Neuronal stem cell (in vitro differentiated cells): ENCODE results near the gene ZNF593. TPM values are rescaled to one million over a fixed set of nuclear protein-coding genes. Genes with fewer than 3 reads are reported as not detected.
A peak's percentile ranks its signal among the peaks of the same experiment; 100 is the strongest.

Experiments
- DNase-seq: peaks from one replicate; pipeline ENCODE4 v3.0.0-alpha.2; 2013; ENCODE audit warnings: low spot score
- H2AFZ ChIP-seq: one replicate; pipeline ENCODE4 v1.6.1; 2013; ENCODE audit warnings: mild to moderate bottlenecking, low read length, inconsistent platforms
- H2AK5ac ChIP-seq: 2 replicates; pipeline ENCODE4 v1.6.1; 2013; ENCODE audit warnings: low read depth, mild to moderate bottlenecking, inconsistent platforms, low read length, moderate library complexity, mixed read lengths
- H2BK120ac ChIP-seq: 2 replicates; pipeline ENCODE4 v1.6.1; 2013; ENCODE audit warnings: low read depth, mild to moderate bottlenecking, inconsistent platforms, low read length, moderate library complexity, mixed read lengths
- H2BK12ac ChIP-seq: one replicate; pipeline ENCODE4 v1.6.1; 2013; ENCODE audit warnings: low read length, inconsistent platforms
- H2BK15ac ChIP-seq: 2 replicates; pipeline ENCODE4 v1.6.1; 2013; ENCODE audit warnings: mild to moderate bottlenecking, low read length, inconsistent platforms, mixed read lengths
- H2BK5ac ChIP-seq: one replicate; pipeline ENCODE4 v1.6.1; 2013; ENCODE audit warnings: inconsistent platforms, mild to moderate bottlenecking, low read length, moderate library complexity
- H3K14ac ChIP-seq: one replicate; pipeline ENCODE4 v1.6.1; 2013; ENCODE audit warnings: low read length, inconsistent platforms
- H3K18ac ChIP-seq: 2 replicates; pipeline ENCODE4 v1.6.1; 2013; ENCODE audit warnings: low read length, inconsistent platforms
- H3K23ac ChIP-seq: 2 replicates; pipeline ENCODE4 v1.6.1; 2013; ENCODE audit warnings: low read depth, mild to moderate bottlenecking, mixed read lengths, low read length, inconsistent platforms; ENCODE audit not compliant: poor library complexity
- H3K27ac ChIP-seq: replicated peaks from 3 replicates; pipeline ENCODE4 v1.5.1; 2013; ENCODE audit warnings: low read length, inconsistent platforms
- H3K27me3 ChIP-seq, 3 experiments: 2 replicates each; pipeline ENCODE4 v1.6.1; 2013; ENCODE audit warnings: low read length in 3 of 3, mild to moderate bottlenecking in 2 of 3, inconsistent platforms in 1 of 3, low read depth in 1 of 3, mixed read lengths in 1 of 3, moderate library complexity in 1 of 3; ENCODE audit not compliant: control insufficient read depth in 3 of 3, insufficient read depth in 3 of 3
- H3K36me3 ChIP-seq, 2 donors: replicated peaks in 1 of 2; 2 replicates each; pipeline ENCODE4 v1.6.1; 2013; ENCODE audit warnings: low read length in 2 of 2; ENCODE audit not compliant: control insufficient read depth in 2 of 2, insufficient read depth in 2 of 2
- H3K4ac ChIP-seq: 2 replicates; pipeline ENCODE4 v1.6.1; 2013; ENCODE audit warnings: inconsistent platforms, mild to moderate bottlenecking, low read length, moderate library complexity
- H3K4me1 ChIP-seq, 2 donors: 1 replicate in 1 of 2; 2 replicates in 1 of 2; pipeline ENCODE4 v1.6.1; 2013; ENCODE audit warnings: low read length in 2 of 2, low read depth in 1 of 2; ENCODE audit not compliant: control insufficient read depth in 2 of 2, insufficient read depth in 1 of 2
- H3K4me2 ChIP-seq: one replicate; pipeline ENCODE4 v1.6.1; 2013; ENCODE audit warnings: mild to moderate bottlenecking, low read length, inconsistent platforms; ENCODE audit not compliant: insufficient read depth, poor library complexity, severe bottlenecking
- H3K4me3 ChIP-seq, 2 donors: 2 replicates each; pipeline ENCODE4 v1.5.1; 2013; ENCODE audit warnings: low read length in 2 of 2, mild to moderate bottlenecking in 2 of 2, inconsistent platforms in 1 of 2, moderate library complexity in 1 of 2
- H3K79me1 ChIP-seq: one replicate; pipeline ENCODE4 v1.6.1; 2013; ENCODE audit warnings: low read depth, mild to moderate bottlenecking, inconsistent platforms, low read length, moderate library complexity
- H3K9ac ChIP-seq: one replicate; pipeline ENCODE4 v1.6.1; 2013; ENCODE audit warnings: mild to moderate bottlenecking, low read depth, low read length, inconsistent platforms; ENCODE audit not compliant: poor library complexity
- H3K9me3 ChIP-seq, 2 donors: replicated peaks in 1 of 2; 2 replicates each; pipeline versions ENCODE3 to v1.6.1; 2013; ENCODE audit warnings: low read length in 2 of 2, mild to moderate bottlenecking in 2 of 2, inconsistent platforms in 1 of 2, low read depth in 1 of 2, mixed read lengths in 1 of 2, moderate library complexity in 1 of 2; ENCODE audit not compliant: control insufficient read depth in 2 of 2, insufficient read depth in 1 of 2
- H4K8ac ChIP-seq: one replicate; pipeline ENCODE4 v1.6.1; 2013; ENCODE audit warnings: low read depth, mild to moderate bottlenecking, inconsistent platforms, low read length, moderate library complexity
- H4K91ac ChIP-seq: one replicate; pipeline ENCODE4 v1.6.1; 2013; ENCODE audit warnings: low read length, low read depth, mild to moderate bottlenecking, inconsistent platforms; ENCODE audit not compliant: poor library complexity
- WGBS, 2 donors: extraction: QIAGEN DNeasy Blood & Tissue Kit; methylation state at CpG; one replicate each; pipeline ENCODE4 v1.1.7; 2013; ENCODE audit warnings: missing lambda C conversion rate in 2 of 2, mixed read lengths in 1 of 2; ENCODE audit not compliant: insufficient read length in 2 of 2, insufficient replicate concordance in 1 of 2; ENCODE audit errors: extremely low coverage in 2 of 2; 5-methylcytosine and 5-hydroxymethylcytosine counted together
- polyA plus RNA-seq, 2 experiments: library from polyadenylated mRNA; stranded (reverse); fragments of 200-250 nt; gene quantifications; one replicate each; pipeline ENCODE4 v1.2.3, GENCODE V29; 2013

ZNF593 gene
- 29.0 TPM for polyA plus RNA-seq (2013, experiment 1 of 2)
- polyA plus RNA-seq (2013, experiment 2 of 2): 28.3 TPM

GRCh38 chr1:26169669-26170471 is at the start of gene ZNF593:
TSS of gene ZNF593 (plus strand) at chr1:26169908. CDS start at chr1:26169984, 76 bp downstream.
- Histone ChIP-seq H2BK5ac (peak within 1 kb of the TSS; percentile 99), H4K8ac (no peak within 1 kb of the TSS), H3K4ac (no peak within 1 kb of the TSS), H2BK15ac (peak within 1 kb of the TSS; percentile 38), H2AK5ac (peak within 1 kb of the TSS; percentile 86), H3K4me3 (peak within 1 kb of the TSS; percentile 70 to 87), H3K4me2 (peak within 1 kb of the TSS; percentile 98), H3K27me3 (peaks cover 0 to 3% (median 0%) of the 10 kb centered on the region in 3 experiments), H3K14ac (peak within 1 kb of the TSS; percentile 98), H3K18ac (peak within 1 kb of the TSS; percentile 95), H3K23ac (peak within 1 kb of the TSS; percentile 98), H3K4me1 (peaks cover 24 to 42% of the 10 kb centered on the region in 2 donors), H2BK12ac (peak within 1 kb of the TSS; percentile 59), H3K79me1 (peaks cover 8% of the 10 kb centered on the region), H4K91ac (no peak within 1 kb of the TSS), H2AFZ (peak within 1 kb of the TSS; percentile 97), H2BK120ac (no peak within 1 kb of the TSS), H3K9me3 (no peaks in the 10 kb centered on the region), H3K9ac (peak within 1 kb of the TSS; percentile 82), H3K36me3 (peaks cover 7 to 11% of the 10 kb centered on the region in 2 donors), H3K27ac (peak within 1 kb of the TSS; percentile 53)
- DNase-seq: peak; percentile 82
- no CpG with 5 or more reads among the region's 76 CpGs for WGBS, 2 donors

DNA sequence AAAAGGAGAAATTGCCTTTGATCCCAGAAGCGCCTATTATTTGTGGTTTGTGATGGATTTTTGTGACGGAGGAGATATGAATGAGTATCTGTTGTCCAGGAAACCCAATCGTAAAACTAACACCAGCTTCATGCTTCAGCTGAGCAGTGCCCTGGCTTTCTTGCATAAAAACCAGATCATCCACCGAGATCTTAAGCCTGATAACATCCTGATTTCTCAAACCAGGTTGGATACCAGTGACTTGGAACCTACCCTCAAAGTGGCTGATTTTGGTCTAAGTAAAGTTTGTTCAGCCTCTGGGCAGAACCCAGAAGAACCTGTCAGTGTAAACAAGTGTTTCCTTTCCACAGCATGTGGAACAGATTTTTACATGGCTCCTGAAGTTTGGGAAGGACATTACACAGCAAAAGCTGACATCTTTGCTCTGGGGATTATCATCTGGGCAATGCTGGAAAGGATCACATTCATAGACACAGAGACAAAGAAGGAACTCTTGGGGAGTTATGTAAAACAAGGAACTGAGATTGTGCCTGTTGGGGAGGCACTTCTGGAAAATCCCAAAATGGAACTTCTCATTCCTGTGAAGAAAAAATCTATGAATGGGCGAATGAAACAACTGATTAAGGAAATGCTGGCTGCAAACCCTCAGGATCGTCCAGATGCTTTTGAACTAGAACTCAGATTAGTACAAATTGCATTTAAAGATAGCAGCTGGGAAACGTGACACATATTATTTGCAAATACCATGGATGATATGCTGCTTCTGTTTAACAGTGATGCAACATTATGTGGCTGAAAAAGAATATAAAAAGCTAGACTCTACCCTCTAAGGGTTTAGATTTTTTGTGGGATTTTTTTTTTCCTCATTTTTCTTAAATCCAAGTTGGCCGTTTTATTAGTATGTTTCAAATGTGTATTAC is 47.6 kb upstream of the ZNF593 start:
- H3K27ac ChIP-seq: no peak overlapping the region
- WGBS, 2 donors: no CpG with 5 or more reads among the region's 8 CpGs
- H2AK5ac ChIP-seq: no peak overlapping the region

GRCh38 chr1:26122988-26123973 is 46.4 kb upstream of the ZNF593 start:
- Histone ChIP-seq H3K4me1 (no peaks in the 10 kb centered on the region), H2BK5ac (no peak overlapping the region), H3K4me2 (no peak overlapping the region), H2AFZ (no peak overlapping the region), H3K14ac (no peak overlapping the region), H3K27ac (no peak overlapping the region), H3K9me3 (no peaks in the 10 kb centered on the region), H2AK5ac (no peak overlapping the region), H4K91ac (no peak overlapping the region), H3K36me3 (peaks cover 4 to 55% of the 10 kb centered on the region in 2 donors), H3K4me3 (no peak overlapping the region), H3K9ac (no peak overlapping the region), H4K8ac (no peak overlapping the region), H3K18ac (no peak overlapping the region), H2BK12ac (no peak overlapping the region), H3K4ac (no peak overlapping the region), H2BK15ac (no peak overlapping the region), H2BK120ac (no peak overlapping the region), H3K79me1 (no peaks in the 10 kb centered on the region), H3K23ac (no peak overlapping the region), H3K27me3 (no peaks in the 10 kb centered on the region)
- no peak for DNase-seq
- no CpG with 5 or more reads among the region's 7 CpGs for WGBS, 2 donors

More for the DNA sequence above, 47.6 kb upstream of the ZNF593 start:
- Histone ChIP-seq H2BK120ac (no peak overlapping the region), H3K18ac (no peak overlapping the region), H3K36me3 (peaks cover 6 to 67% of the 10 kb centered on the region in 2 donors), H3K9me3 (no peaks in the 10 kb centered on the region), H3K27me3 (no peaks in the 10 kb centered on the region), H3K4me1 (no peaks in the 10 kb centered on the region), H3K14ac (no peak overlapping the region), H2BK5ac (no peak overlapping the region), H2BK12ac (no peak overlapping the region), H3K23ac (no peak overlapping the region), H3K4me3 (no peak overlapping the region), H2AFZ (no peak overlapping the region), H2BK15ac (no peak overlapping the region), H4K8ac (no peak overlapping the region), H4K91ac (no peak overlapping the region), H3K9ac (no peak overlapping the region), H3K4me2 (no peak overlapping the region), H3K4ac (no peak overlapping the region), H3K79me1 (no peaks in the 10 kb centered on the region)
- DNase-seq: no peak
